HL-60/S4 (cell line): Measurements from ENCODE around the gene CRIM1.

Experiments used
- in situ Hi-C: fragments of 300-500 bp; cut with MboI; formaldehyde crosslinking; loops from 2 replicates; pipeline ENCODE4 v1.14.3; 2022; ENCODE audit warnings: low sequenced_read_pairs

The CRIM1 gene

DNA sequence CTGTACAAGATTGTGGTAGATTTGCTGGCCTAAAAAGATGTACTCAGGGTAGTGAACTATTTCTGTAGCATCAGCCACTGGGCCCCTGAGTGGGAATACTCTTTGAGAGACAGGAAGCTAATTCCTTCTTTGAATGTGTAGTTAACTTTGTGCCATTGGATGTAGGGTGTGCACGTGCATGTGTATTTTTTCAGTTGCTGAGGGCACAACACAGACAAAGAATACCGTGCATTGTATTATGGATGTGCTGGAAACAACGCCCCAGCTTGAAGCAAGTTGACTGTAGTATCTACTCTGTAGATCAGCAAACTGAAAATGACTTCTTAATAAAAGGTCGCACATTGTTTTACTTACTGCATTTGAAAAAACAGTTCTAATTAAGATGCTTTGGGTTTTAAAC is 14.1 kb downstream of the CRIM1 start:
- in situ Hi-C loops = loop anchor here (25.0 kb wide), 1 partner anchor 293 kb away; no protein-coding TSS in a partner anchor

DNA sequence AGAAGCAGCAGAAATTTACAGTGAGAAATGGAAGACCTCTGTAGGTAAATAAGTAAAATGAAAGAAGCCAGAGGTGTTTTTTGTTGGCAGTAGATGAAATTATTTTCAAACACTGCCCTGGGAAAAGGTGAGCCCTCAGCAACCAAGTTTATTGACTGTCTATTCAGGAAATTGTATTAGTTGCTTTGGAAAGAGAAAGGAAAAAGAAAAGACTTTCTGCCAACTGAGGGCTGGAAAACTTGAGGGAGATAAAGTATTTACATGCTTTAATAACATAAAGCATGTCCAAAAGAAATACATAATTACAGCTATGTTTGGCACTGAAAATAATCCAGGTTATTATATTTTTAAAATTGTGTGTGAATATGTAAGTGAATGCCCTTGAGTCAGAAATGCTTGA is 14.7 kb downstream of the CRIM1 start:
- in situ Hi-C loops = loop anchor here (25.0 kb wide), 1 partner anchor 292 kb away; no protein-coding TSS in a partner anchor

DNA sequence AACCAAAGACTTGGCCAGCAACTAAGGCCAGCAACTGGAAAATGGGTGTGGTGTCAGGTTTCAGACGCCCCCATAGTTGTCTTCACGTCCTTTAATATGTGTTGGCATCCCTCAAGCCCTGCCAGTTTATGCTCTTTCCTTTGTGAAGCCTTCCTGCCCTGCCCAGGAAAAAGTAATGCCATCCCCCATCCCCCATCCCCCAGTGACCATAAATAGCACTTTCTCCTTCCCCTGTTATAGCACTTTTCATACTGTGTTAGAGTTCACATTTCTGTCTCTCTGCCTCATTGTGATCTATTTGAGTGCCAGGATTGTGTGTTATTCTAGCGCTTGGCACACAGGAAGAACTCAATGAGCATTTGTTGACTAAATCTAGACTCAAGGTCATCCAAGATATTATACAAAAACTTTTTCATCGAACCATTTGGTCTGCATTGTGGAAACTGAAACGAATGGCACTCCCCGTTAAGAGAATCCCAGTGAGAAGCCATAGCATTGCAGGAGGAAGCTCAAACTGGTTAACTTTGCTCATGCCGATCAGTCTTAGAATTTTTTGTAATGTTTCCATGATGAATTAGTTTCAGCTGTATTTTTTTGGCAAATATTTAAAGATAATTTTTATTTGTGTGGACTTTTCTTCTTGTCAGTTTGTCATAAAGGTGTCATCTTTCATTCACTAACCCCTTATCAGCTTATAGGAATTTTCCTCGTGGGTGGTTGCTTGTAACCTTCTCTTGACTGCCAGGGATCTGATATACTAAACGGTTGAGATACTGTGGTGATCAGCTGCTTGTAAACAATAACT is 15.7 kb downstream of the CRIM1 start:
- in situ Hi-C loops = loop anchor here (25.0 kb wide), 1 partner anchor 291 kb away; no protein-coding TSS in a partner anchor

DNA sequence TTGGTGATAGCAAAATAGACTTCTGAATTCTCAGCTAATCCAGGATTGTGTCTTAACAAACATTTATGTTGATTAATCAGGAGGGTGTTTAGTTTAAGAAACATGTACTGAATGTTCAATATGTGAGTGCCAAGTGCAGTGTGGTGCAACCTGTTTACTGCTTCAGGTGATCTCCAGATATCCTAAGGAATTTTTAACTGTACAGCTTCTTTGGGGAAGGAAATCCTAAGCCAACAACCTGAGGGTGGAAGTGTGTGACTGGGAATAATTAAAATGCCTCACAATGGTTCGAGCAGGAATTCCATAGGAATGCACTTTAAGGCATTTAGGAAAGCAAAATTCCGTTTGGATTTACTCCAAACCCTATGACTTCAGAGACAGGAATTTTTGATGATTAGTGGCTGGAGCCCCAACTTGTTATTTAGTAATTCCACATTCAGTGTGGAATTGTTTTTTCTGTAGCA is 16.4 kb downstream of the CRIM1 start:
- in situ Hi-C loops = loop anchor here (25.0 kb wide), 1 partner anchor 290 kb away; no protein-coding TSS in a partner anchor

DNA sequence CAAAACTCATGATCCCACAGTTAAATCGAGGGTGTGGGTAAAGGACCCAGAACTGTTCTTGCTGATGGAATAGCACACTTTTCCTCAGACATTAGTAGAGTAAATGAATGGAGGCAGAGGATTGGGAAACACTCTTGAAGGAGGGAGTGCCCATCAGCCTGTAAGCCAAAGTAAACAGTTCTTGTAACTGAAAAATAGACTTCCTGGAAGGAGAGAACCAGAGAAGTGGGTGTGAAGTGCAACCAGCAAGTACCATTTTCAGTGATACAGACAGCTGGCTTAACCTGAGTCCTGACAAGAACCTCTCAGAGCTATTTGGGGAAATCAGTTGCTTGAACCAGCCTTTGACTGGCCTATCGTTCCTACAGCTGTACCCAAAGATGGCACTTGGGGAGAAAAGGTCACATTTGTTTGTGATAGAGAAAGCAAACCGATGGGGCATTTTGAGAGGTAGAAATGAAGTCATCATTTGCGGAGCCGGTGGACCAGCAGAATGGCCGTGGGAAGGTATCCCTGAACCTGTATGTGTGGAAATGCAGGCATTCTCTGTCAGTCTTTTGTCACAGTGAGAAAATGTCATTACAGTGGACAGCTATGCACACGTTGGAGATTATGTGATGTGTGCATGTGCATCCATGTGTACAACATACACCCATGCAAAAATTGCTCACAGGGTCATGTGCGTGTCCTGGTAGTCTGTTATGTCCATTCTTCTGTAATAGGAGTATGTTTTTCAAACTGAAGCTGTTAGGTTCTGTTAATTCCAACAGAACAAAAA is 17.8 kb downstream of the CRIM1 start:
- in situ Hi-C loops = loop anchor here (25.0 kb wide), 1 partner anchor 289 kb away; no protein-coding TSS in a partner anchor

DNA sequence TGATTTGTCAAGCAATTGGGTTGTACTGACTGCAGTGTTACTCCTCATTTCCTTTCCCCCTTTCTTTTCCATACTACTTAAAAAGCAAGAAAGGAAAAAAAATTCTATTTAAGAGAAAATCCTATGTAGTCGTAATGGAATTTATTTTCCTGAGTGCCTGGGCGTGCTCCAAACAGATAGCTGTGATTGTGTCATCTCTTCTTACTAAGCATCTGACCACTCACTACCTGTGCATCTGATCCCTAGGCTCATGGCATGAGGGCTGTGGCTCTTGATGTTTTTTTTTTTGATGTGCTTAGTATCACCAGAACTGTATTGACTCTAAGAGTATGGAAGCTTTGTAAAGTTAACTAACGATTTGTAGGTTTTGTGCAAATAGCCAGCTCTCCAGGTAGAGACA is 19.0 kb downstream of the CRIM1 start:
- in situ Hi-C loops = loop anchor here (25.0 kb wide), 1 partner anchor 288 kb away; no protein-coding TSS in a partner anchor

DNA sequence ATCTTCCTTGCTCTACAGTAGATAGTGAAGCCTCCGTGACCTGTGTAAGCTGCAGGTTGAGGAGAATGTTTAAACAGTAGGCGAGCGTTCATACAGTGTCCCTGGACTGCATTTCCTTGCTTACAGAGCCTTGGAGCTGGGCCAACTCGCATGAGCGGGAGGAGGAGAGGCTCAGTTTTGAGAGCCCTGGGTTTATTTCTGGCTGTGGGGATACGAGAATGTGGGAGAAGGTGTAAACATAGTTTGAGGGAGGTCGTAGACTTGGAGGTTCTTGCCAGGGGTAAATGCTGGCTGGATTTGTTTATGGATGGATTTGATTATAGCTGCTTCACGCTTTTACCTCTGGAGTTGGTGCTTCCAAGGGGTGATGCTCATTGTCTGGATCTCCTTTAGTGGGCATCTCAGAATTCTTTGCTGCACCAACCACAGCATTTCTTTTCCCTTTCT is 20.8 kb downstream of the CRIM1 start:
- in situ Hi-C loops = no loop called here

DNA sequence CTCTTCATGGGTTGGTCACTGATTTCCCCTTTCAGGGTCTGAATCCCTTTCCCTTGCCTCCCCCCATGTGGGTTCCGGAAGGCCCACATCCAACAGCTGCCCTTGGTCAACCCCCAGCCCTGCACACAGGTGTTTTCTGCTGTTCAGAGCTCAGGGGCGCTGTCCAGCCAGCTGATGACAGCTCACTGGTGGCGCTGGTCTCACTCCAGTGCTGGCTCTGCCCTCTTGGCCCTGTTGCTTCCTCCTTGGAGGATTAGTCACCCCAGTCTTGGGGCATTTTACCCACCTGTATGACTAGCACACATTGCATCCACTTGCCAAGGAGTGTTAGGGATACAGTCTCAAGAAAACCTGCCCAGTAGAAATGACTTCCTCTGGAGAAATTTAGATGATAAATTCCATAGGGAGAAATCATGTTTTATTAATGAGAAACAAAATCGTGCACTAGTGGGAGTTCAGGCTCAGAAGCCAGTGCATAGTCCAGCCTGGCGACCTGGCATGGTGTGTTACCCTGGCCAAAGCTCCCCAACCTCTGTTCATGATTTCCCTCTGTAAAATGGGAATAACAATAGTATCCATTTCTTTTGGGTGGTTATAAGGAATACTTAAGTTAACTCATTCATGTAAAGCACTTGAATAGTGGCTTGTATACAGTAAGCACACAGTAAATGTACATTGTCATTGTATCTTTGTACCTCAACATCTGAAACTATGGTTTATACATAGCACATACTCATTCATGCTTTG is 21.6 kb downstream of the CRIM1 start:
- in situ Hi-C loops = no loop called here

DNA sequence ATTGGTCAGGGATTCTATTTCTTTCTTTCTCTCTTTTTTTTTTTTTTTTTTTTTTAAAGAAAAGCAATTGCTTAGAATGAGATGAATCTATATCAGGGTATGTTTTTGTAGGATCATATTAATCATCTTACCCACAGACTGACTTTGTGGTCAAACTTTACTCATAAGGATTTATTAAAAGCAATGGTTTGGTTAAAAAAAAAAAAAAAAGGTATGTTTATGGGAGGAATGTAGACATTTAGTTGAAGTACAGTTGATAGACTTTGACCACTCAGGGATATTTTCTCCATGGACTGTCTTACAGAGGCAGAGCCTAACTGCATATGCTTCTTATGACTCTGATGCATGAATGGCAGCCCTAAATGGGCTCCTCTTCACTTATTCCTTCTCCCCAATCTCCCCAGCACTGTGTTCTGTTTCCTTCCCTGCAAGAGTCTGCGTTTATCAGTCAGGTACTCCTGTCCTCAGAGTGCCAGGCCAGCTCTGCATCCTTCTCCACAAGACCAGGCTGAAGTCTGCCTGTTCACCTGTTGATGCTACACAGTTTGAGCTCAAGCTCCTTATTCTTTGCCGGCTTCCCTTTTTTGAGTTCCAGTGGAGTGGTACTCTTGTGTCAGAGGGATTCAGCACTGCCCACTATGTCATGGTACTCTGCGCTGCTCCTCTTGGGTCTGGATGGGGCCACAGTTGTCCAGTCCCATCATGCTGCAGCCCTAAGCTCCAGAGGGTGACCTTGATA is 24.3 kb downstream of the CRIM1 start:
- in situ Hi-C loops = no loop called here

DNA sequence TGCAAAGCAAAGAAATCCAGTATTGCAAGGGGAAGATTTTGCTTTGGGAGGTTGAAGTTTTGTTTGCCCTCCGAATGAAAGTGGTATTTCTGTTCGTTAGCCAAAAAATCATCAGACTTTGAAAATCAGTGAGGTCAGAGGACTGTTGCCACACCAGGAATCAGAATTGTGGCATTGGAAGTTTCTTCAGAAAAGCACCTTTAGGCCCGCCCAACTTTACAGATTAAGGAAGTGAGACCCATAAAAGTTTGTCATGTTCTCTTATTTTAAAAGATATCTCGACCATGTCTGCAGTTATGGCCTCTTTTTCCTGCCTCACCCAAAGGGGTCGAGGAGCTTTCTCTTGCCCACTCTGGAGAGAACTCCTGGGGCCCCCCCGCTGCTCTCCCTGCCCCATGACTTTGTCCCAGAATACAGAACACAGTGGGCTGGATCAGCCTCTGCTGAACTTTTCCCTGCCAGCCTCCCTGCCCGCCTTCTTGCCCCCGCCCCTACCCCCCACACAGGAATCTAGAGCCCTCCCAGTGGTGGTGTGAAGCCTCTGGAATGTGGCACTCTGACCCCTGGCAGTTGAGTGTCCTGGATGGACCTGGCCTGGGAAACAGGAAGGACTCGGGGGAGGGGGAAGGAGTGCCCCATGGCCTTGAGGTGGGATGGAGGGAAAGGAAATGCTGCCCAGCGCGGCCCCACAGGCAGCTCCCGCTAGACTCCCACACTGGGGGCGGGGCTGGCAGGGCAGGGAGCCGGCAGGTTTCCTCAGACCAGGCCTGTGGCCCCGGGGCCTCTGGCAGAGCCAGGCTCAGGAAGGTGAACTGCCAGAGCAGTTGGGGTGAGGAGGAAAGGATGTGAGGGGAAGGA is 25.3 kb downstream of the CRIM1 start:
- in situ Hi-C loops = no loop called here

DNA sequence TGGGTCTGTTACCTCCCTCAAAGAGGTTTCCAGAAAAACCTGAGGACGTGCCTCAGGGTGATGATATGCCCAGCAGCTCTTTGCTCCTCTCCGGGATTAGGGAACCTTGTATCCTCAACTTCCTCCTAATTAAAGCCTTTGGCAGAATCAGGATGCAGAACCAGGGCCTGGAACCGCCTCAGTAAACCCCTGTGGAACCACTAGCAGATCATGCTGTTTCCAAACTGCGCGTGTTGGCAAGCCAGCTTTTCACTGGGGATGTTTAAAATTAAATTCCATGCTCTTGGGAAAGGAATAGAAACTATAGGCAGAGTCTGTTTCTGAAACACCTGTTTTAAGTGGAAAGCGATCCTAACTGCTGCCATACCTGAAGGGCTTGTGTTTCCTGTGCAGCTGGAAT is 26.4 kb downstream of the CRIM1 start:
- in situ Hi-C loops = no loop called here

DNA sequence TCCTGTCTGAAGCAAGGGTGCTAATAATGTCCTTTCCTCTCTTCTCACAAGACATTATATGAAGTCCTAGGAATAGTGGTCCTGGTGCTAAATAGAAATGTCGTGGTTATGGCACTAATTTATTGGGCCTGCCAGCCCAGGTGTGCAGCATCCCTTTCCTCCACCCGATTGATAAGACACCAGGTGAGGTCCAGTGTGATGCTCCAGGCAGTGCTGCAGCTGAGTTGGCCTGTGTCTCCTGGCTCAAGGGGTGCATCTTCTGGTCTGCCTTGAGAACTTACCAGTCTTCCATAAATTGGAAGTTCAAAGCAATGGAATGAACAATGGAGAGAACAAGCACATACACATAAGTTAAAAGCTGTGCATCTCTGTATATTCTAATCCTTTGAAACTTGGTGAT is 26.9 kb downstream of the CRIM1 start:
- in situ Hi-C loops = no loop called here

DNA sequence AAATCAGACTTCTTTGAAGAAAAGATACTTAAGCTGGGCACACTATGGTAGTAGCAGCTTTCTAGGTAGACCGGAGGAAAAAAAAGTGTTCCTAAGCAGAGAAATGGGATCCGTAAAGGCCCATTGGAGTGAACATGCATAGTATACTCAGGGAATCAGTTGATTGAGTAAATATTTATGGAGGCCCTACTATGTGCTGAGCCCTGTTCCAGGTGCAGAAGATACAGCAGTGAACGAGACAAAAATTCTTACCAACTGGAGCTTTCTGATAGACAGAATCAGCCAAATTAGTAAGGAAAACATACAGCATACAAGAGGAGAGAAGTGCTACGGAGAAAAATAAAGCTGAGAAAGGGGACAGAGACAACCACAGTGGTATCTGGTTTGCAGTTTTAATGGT is 28.1 kb downstream of the CRIM1 start:
- in situ Hi-C loops = no loop called here

DNA sequence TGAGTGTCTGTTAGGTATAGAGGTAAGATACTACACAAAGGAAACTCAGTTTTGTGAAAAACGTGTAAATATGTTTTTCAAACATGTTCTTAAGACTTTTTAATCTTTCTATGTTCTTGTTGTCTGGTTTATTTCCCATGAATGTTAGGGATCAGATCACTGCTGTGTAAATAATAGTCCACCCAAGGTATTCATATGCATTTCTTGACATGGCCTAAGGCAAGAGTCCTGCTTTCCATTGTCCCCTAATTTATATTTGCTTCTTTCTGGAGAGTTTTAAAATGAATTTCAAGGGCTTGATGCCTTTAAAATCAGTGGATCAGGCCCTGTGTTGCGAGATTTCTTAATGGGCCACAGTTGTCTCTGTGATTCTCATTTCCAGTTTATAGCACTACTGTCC is 28.9 kb downstream of the CRIM1 start:
- in situ Hi-C loops = no loop called here

DNA sequence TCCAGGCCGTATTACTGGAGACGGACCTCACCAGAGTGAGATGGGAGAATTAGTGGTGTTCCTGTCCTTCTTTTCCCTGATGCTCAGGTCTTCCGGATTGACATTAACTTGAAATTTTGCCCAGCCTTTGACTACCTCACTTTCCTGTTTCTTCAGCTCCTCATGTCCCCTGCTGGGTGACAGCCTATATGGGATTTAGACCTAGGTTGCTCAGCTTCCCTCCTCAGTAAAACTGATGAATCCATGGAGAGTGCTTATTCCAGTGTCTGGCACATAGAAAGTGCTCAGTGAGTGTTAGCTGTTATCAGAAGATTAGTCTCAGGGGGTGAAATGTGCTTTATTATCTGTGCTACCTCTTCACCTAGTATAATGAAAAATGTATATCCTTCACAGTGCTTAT is 30.0 kb downstream of the CRIM1 start:
- in situ Hi-C loops = no loop called here

DNA sequence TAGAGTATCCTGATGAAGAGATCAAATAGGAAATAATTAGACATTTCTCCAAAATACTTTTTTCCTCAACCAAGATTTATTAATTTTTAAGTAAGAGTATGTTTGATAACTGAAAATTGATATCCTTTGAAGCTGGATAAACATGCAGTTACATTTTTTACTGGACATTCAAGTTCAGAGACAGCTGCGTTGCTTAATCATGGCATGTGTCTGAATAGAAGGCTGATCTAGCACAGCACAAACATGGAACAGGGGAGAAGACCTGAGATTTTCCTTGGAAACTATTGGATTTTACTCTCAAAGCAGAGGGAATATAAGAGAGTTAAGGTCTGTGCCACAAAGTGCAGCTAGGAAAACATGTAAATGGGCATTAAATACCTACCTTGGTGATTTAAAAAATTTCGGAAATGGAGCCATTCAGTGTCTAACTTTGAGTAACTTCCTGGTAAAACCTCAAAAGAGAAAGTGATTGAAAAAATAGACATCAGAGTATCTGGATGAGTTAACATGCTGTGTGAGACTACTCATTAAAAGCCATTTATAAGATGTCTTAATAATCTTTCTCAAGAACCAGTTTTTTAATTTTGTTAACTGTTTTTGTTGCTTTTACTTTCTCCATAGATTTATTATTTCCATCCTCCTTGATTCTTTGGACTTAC is 31.8 kb downstream of the CRIM1 start:
- in situ Hi-C loops = no loop called here

DNA sequence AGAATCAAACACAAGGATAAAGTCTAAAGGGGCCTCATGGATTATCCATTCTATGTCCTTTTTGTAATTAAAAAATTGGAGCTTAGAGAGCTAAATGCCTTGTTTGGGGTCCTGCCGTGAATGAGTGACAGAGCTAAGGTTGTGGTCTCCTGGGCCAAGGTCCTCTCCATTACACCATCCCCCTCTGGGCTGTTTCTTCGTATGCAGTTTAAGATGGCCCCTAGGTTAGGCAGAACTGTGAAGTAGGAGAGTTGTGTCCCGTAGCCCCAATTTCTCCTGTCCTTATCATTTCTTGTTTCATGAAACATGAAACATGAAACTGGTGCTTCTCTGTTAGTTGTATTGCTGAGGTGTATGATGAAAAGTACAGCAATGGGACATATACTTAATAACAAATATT is 32.9 kb downstream of the CRIM1 start:
- in situ Hi-C loops = no loop called here

DNA sequence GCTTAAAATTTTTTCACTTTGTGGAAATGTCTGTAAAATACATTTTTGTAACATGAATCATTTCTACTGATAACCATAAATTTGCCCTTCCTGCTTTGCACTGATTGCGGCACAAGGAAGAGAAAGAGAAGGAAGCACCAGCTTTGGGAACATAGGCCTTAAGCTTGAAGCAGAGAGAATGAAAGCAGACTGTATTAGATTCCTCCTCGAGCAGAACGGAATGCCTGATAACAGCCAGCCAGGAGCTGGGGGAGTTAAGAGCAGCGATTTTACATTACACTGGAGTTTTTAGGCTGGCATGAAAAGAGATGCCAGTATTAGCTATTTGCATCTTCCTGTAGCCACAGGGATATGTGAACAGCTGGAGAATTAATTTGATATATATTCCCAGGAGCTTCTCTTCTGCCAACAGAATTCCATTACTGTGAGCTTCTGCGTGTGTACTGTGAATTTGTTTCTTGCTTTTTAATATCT is 33.5 kb downstream of the CRIM1 start:
- in situ Hi-C loops = no loop called here

DNA sequence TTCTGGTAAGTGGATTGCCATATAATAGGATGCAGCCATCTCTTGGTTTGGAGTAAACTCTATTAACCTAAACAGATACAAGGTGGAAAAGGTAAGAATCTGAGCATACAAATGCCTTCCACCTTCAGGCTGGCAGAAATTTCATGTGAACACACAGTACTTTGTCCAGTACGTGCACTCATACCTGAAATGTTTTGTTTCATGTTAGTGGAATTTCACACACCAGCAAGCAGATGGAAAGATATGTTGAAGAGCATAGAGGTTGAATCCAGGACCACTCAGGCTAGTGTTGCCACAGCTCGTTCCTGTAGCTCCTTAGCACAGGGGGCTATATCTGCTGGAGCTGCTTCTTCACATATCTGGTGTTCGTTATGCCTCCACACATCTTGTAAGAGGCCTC is 34.0 kb downstream of the CRIM1 start:
- in situ Hi-C loops = no loop called here
